Body of pancreas (tissue), 4 donors: ENCODE data around the gene ABCG2. TPM values are rescaled to one million over a fixed set of nuclear protein-coding genes. Genes with fewer than 3 reads are reported as not detected.

ENCODE experiments used
- ATAC-seq: fragments of 150-250 bp; one replicate; pipeline ENCODE4 v1.9.1; 2016
- DNase-seq, 4 donors: peaks; one replicate each; pipeline ENCODE4 v3.0.0-alpha.2; 2019
- H3K27ac ChIP-seq, 4 donors: fragments of 200-600 bp; sonication (generic); 1 replicate in 3 of 4; 2 replicates in 1 of 4; pipeline versions ENCODE4 v1.5.1 to v1.6.1; 2016 to 2019; ENCODE audit warnings: mild to moderate bottlenecking in 1 of 4, mixed read lengths in 1 of 4, moderate library complexity in 1 of 4
- H3K27me3 ChIP-seq, 2 donors: fragments of 200-600 bp; sonication (generic); one replicate each; pipeline ENCODE4 v1.6.0; 2016; ENCODE audit warnings: mild to moderate bottlenecking in 1 of 2
- H3K36me3 ChIP-seq, 2 donors: fragments of 200-600 bp; sonication (generic); replicated peaks in 1 of 2; 2 replicates each; pipeline ENCODE4 v1.5.1; 2016; ENCODE audit warnings: low read depth in 2 of 2; ENCODE audit not compliant: insufficient read depth in 1 of 2
- H3K4me1 ChIP-seq: fragments of 200-600 bp; sonication (generic); one replicate; pipeline ENCODE4 v1.6.0; 2016
- H3K4me3 ChIP-seq, 2 donors: fragments of 200-600 bp; sonication (generic); 1 replicate in 1 of 2; 2 replicates in 1 of 2; pipeline ENCODE4 v1.5.1; 2016 to 2019
- H3K9me3 ChIP-seq, 3 donors: fragments of 200-600 bp; sonication (generic); 1 replicate in 2 of 3; 2 replicates in 1 of 3; pipeline ENCODE4 v1.5.1; 2016
- POLR2A ChIP-seq, 3 donors: fragments of 450-650 bp; IDR thresholded peaks; one replicate each; pipeline ENCODE4 v1.6.1; 2016; ENCODE audit warnings: antibody characterized with exemption in 3 of 3, mild to moderate bottlenecking in 2 of 3
- WGBS, 2 donors: methylation state at CpG; one replicate each; pipeline ENCODE4 v1.1.5; 2017; 5-methylcytosine and 5-hydroxymethylcytosine counted together
- intact Hi-C: fragments of 100-400 bp; cut with DNase I; formaldehyde crosslinking; loops from one replicate; pipeline ENCODE4 v1.15.1; 2023
- total RNA-seq, 2 donors: library from RNA; depleted of rRNA; stranded (reverse); fragments of >200 nt; gene quantifications; one replicate each; pipeline ENCODE4 v1.1.0, GENCODE V29; 2016
- TF ChIP-seq, protein P1 (sequence below), 7 experiments: fragments of 450-650 bp in 4 of 7; fragments of 200-600 bp in 3 of 7; sonication (generic) in 3 of 7; IDR thresholded peaks; one replicate each; pipeline ENCODE4 v1.5.1; 2016 to 2019; ENCODE audit warnings: antibody characterized with exemption in 7 of 7

Gene ABCG2
- total RNA-seq, 2 donors from 2014 or later = 0.66 to 2.1 TPM

DNA sequence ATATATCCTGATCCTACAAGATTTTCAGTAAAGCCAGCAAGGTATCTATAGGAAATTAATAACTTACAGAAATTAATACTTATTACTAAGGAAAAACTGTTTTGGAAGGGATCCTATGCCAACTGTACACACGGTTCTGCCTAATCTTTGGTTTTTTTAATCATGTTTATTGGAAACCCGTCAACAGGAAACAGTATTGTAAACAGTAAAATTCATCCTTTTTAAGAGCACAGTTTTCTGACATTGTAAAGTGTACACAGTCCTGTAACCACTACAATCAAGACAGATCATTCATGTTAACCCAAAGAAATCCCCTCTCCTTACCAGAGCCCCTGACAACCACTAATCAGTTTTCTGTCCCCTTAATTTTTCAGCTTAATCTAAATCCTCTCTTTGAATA is 9.9 kb downstream of the ABCG2 start:
- no peak for TF ChIP-seq POLR2A (IDR thresholded peaks at IDR 0.05)
- TF ChIP-seq, protein P1, sequence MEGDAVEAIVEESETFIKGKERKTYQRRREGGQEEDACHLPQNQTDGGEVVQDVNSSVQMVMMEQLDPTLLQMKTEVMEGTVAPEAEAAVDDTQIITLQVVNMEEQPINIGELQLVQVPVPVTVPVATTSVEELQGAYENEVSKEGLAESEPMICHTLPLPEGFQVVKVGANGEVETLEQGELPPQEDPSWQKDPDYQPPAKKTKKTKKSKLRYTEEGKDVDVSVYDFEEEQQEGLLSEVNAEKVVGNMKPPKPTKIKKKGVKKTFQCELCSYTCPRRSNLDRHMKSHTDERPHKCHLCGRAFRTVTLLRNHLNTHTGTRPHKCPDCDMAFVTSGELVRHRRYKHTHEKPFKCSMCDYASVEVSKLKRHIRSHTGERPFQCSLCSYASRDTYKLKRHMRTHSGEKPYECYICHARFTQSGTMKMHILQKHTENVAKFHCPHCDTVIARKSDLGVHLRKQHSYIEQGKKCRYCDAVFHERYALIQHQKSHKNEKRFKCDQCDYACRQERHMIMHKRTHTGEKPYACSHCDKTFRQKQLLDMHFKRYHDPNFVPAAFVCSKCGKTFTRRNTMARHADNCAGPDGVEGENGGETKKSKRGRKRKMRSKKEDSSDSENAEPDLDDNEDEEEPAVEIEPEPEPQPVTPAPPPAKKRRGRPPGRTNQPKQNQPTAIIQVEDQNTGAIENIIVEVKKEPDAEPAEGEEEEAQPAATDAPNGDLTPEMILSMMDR (IDR thresholded peaks at IDR 0.05) = no peak
- Histone ChIP-seq H3K27ac (no peak overlapping the region), H3K36me3 (no peaks in the 10 kb centered on the region), H3K27me3 (no peaks in the 10 kb centered on the region), H3K4me3 (no peak overlapping the region), H3K9me3 (no peaks in the 10 kb centered on the region), H3K4me1 (no peaks in the 10 kb centered on the region)
- no peak for DNase-seq
- WGBS, 2 donors = 28 to 29% methylated on average over 2 of the region's 2 CpGs
- ATAC-seq = no peak
- intact Hi-C loops = no loop called here

DNA sequence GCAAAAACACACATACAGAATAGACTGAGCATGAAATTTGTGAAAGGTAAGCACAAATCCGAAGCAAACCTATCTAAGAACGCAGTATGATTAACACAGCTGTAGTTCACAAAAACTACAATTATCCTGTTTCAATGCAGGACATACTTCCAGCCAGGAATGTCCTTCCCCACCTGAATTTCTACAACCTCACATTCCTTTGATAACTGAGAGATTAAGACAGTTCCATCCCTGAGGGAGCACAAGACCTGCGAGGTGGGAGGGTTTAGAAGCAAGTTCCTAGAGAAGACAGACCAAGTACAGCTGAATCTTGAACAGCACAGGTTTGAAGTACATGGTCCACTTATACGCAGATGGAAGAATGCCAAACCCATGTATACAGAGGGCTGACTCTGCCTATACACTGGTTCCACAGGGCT is 10.6 kb downstream of the ABCG2 start:
- ATAC-seq = no peak

DNA sequence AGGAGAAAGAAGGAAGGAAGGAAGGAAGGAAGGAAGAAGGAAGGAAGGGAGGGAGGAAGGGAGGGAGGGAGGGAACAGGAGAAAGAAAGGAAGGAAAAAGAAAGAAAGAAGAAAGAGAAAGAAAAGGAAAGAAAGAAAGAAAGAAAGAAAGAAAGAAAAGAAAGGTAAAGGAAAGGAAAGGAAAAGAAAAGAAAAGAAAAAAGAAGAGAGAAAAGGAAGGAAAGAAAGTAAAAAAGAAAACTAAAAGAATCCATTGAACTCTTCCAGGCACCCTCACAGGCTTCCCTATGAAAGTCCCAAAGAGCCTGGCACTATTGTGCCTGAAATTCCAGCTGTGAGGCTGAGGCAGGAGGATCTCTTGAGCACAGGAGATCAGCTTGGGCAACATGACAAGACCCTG is 11.5 kb downstream of the ABCG2 start:
- Histone ChIP-seq H3K9me3 (no peaks in the 10 kb centered on the region), H3K27ac (no peak overlapping the region), H3K27me3 (no peaks in the 10 kb centered on the region), H3K36me3 (no peaks in the 10 kb centered on the region), H3K4me1 (no peaks in the 10 kb centered on the region), H3K4me3 (no peak overlapping the region)
- TF ChIP-seq POLR2A (IDR thresholded peaks at IDR 0.05) = no peak
- TF ChIP-seq, protein P1 (IDR thresholded peaks at IDR 0.05) = no peak
- DNase-seq = no peak
- ATAC-seq = no peak
- intact Hi-C loops = no loop called here

More for the DNA sequence above, 10.6 kb downstream of the ABCG2 start:
- H3K27me3 ChIP-seq = no peaks in the 10 kb centered on the region
- no peak for DNase-seq
- 49 to 58% methylated on average over 4 of the region's 4 CpGs for WGBS, 2 donors
- no peak overlapping the region for H3K27ac ChIP-seq
- no peaks in the 10 kb centered on the region for H3K36me3 ChIP-seq
- TF ChIP-seq POLR2A (IDR thresholded peaks at IDR 0.05) = no peak
- TF ChIP-seq, protein P1 (IDR thresholded peaks at IDR 0.05) = no peak
- intact Hi-C loops = no loop called here
- H3K4me1 ChIP-seq = no peaks in the 10 kb centered on the region
- no peaks in the 10 kb centered on the region for H3K9me3 ChIP-seq
- no peak overlapping the region for H3K4me3 ChIP-seq

DNA sequence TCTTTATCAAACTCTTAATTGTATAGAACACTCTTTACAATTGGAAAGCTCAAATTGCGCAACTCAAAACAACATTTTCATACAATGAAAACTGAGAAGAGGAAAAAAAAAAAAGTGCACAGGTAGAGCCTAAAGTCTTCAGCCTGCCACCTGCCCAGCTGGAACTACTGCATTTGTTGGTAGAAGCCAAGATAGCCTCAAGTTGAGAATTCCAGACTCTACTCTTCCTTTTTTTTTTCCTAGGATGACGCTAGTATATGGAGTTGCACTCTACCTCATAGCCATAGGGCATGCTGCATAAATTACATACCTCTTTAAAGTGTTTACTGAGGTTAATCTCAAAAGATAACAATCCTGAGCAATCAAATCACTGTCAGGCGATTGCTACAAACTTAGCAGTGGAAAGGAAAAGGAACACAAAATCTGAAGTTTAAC is 13.6 kb downstream of the ABCG2 start:
- 66 to 77% methylated on average over 3 of the region's 3 CpGs for WGBS, 2 donors

DNA sequence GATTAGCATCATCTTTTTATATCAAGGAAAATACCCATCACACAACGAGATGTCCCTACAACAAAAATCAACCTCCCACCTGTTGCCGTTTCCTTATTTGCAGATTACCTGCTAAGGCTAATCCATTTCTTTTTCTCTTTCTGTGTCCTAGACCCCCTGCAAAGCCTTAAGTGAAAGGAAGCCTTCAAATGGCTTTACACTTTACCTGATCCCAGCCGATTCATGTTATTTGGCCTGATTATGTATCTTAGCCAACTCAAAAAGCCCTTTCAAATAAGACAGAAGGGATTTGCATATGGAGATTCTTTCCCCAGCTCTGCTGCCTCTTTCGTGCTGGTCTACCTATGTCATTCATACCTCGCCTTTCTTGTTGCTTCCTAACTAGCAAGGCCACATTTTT is 14.4 kb downstream of the ABCG2 start:
- Histone ChIP-seq H3K36me3 (no peaks in the 10 kb centered on the region), H3K9me3 (no peaks in the 10 kb centered on the region), H3K4me3 (no peak overlapping the region), H3K27me3 (no peaks in the 10 kb centered on the region), H3K4me1 (no peaks in the 10 kb centered on the region), H3K27ac (no peak overlapping the region)
- no peak for ATAC-seq
- no peak for TF ChIP-seq POLR2A (IDR thresholded peaks at IDR 0.05)
- TF ChIP-seq, protein P1 (IDR thresholded peaks at IDR 0.05) = no peak
- intact Hi-C loops = no loop called here
- WGBS, 2 donors = 85 to 86% methylated on average over 5 of the region's 5 CpGs
- DNase-seq = no peak

More for the DNA sequence above, 13.6 kb downstream of the ABCG2 start:
- DNase-seq (no peak), ATAC-seq (no peak)
- no peaks in the 10 kb centered on the region for H3K9me3 ChIP-seq
- no peak for TF ChIP-seq POLR2A (IDR thresholded peaks at IDR 0.05)
- TF ChIP-seq, protein P1 (IDR thresholded peaks at IDR 0.05) = no peak
- no peaks in the 10 kb centered on the region for H3K4me1 ChIP-seq
- intact Hi-C loops = no loop called here
- H3K27me3 ChIP-seq = no peaks in the 10 kb centered on the region
- no peaks in the 10 kb centered on the region for H3K36me3 ChIP-seq
- no peak overlapping the region for H3K4me3 ChIP-seq
- no peak overlapping the region for H3K27ac ChIP-seq
